Liver (tissue), 9 donors: ENCODE measurements around the gene IQSEC1. TPM values are rescaled to one million over a fixed set of nuclear protein-coding genes. Genes with fewer than 3 reads are reported as not detected.

Experiments used
- DNase-seq: peaks from one replicate; pipeline ENCODE4 v3.0.0-alpha.2; 2017; ENCODE audit warnings: low spot score
- H3K27ac ChIP-seq, 2 donors: one replicate each; pipeline ENCODE4 v1.7.0; 2013; ENCODE audit warnings: inconsistent platforms in 2 of 2, low read length in 2 of 2, control low read depth in 1 of 2, low read depth in 1 of 2, mild to moderate bottlenecking in 1 of 2
- H3K27me3 ChIP-seq, 4 donors: one replicate each; pipeline versions ENCODE4 v1.6.1 to v1.7.0; 2013; ENCODE audit warnings: low read length in 3 of 4, inconsistent platforms in 1 of 4, mild to moderate bottlenecking in 1 of 4, moderate library complexity in 1 of 4; ENCODE audit not compliant: control insufficient read depth in 4 of 4, insufficient read depth in 4 of 4
- H3K36me3 ChIP-seq, 4 donors: one replicate each; pipeline versions ENCODE4 v1.6.1 to v1.7.0; 2013; ENCODE audit warnings: low read length in 3 of 4, mild to moderate bottlenecking in 3 of 4, low read depth in 1 of 4, moderate library complexity in 1 of 4; ENCODE audit not compliant: control insufficient read depth in 4 of 4, insufficient read depth in 3 of 4
- H3K4me1 ChIP-seq, 4 donors: one replicate each; pipeline versions ENCODE4 v1.6.1 to v1.7.0; 2013; ENCODE audit warnings: low read length in 3 of 4, mild to moderate bottlenecking in 3 of 4, moderate library complexity in 1 of 4; ENCODE audit not compliant: control insufficient read depth in 4 of 4, insufficient read depth in 4 of 4
- H3K4me3 ChIP-seq, 3 donors: one replicate each; pipeline versions ENCODE4 v1.6.1 to v1.7.0; 2013; ENCODE audit warnings: low read length in 3 of 3, control low read depth in 1 of 3, low read depth in 1 of 3, mild to moderate bottlenecking in 1 of 3
- H3K9ac ChIP-seq, 2 donors: one replicate each; pipeline ENCODE4 v1.7.0; 2013; ENCODE audit warnings: low read length in 2 of 2, mild to moderate bottlenecking in 2 of 2, moderate library complexity in 2 of 2, control low read depth in 1 of 2, low read depth in 1 of 2
- H3K9me3 ChIP-seq, 4 donors: one replicate each; pipeline versions ENCODE4 v1.6.1 to v1.7.0; 2013; ENCODE audit warnings: low read length in 3 of 4; ENCODE audit not compliant: control insufficient read depth in 4 of 4
- EGR1 ChIP-seq, 2 donors: IDR thresholded peaks; 2 replicates each; pipeline ENCODE4 v1.6.1; 2016 to 2018; ENCODE audit warnings: antibody characterized with exemption in 2 of 2, low read depth in 2 of 2
- FOXA1 ChIP-seq: IDR thresholded peaks from 2 replicates; pipeline ENCODE4 v1.6.1; 2016; ENCODE audit warnings: antibody characterized with exemption
- GABPA ChIP-seq, 2 donors: IDR thresholded peaks in 1 of 2; conservative IDR thresholded peaks in 1 of 2; 2 replicates each; pipeline ENCODE4 v1.6.1; 2016; ENCODE audit warnings: antibody characterized with exemption in 2 of 2, mild to moderate bottlenecking in 1 of 2, moderate library complexity in 1 of 2
- JUND ChIP-seq, 2 donors: IDR thresholded peaks; 2 replicates each; pipeline ENCODE4 v1.6.1; 2016; ENCODE audit warnings: antibody characterized with exemption in 2 of 2
- NR2F2 ChIP-seq: IDR thresholded peaks from 2 replicates; pipeline ENCODE4 v1.6.1; 2016; ENCODE audit warnings: antibody characterized with exemption
- RAD21 ChIP-seq, 2 donors: IDR thresholded peaks; 2 replicates each; pipeline ENCODE4 v1.6.1; 2016; ENCODE audit warnings: antibody characterized with exemption in 2 of 2, mild to moderate bottlenecking in 2 of 2
- RXRA ChIP-seq, 2 donors: IDR thresholded peaks; 2 replicates each; pipeline ENCODE4 v1.6.1; 2017 to 2018; ENCODE audit warnings: antibody characterized with exemption in 2 of 2, mild to moderate bottlenecking in 1 of 2
- YY1 ChIP-seq: IDR thresholded peaks from 2 replicates; pipeline ENCODE4 v1.6.1; 2016; ENCODE audit warnings: antibody characterized with exemption, mild to moderate bottlenecking
- ZBTB33 ChIP-seq: IDR thresholded peaks from 2 replicates; pipeline ENCODE4 v1.6.1; 2016; ENCODE audit warnings: antibody characterized with exemption
- WGBS: extraction: QIAGEN DNeasy Blood & Tissue Kit; methylation state at CpG from one replicate; pipeline ENCODE4 v1.1.7; 2013; 5-methylcytosine and 5-hydroxymethylcytosine counted together
- polyA plus RNA-seq, 2 donors: library from polyadenylated mRNA; stranded (reverse) in 1 of 2; unstranded in 1 of 2; fragments of 200-250 nt in 1 of 2; fragments of >200 nt in 1 of 2; fragmentation: Nextera tagmentation in 1 of 2; extraction: Ambion mirVana in 1 of 2; gene quantifications; one replicate each; pipeline versions ENCODE4 v1.2.1 to v1.2.3, GENCODE V29; 2013 to 2015
- total RNA-seq, 2 donors: library from RNA; depleted of rRNA; stranded (reverse); fragments of >200 nt; gene quantifications; one replicate each; pipeline ENCODE4 v1.2.3, GENCODE V29; 2014
- TF ChIP-seq, protein P1 (sequence below): fragments of 150-350 bp; IDR thresholded peaks from 2 replicates; pipeline ENCODE4 v1.5.1; 2017; ENCODE audit warnings: improper control_type of control experiment, low read depth, low read length; ENCODE audit not compliant: missing input control
- TF ChIP-seq, protein P2 (sequence below): IDR thresholded peaks from 2 replicates; pipeline ENCODE4 v1.6.1; 2016; ENCODE audit warnings: antibody characterized with exemption
- TF ChIP-seq, protein P3 (sequence below): IDR thresholded peaks from 2 replicates; pipeline ENCODE4 v1.6.1; 2016; ENCODE audit warnings: antibody characterized with exemption, mild to moderate bottlenecking
- donor health status: healthy.
- donor health status: healthy.
- donor health status: healthy.
- donor health status: healthy.
- donor health status: healthy.

Gene IQSEC1
- total and polyA plus RNA-seq, 4 donors, result 12.7 to 56.0 (median 36.2) TPM

DNA sequence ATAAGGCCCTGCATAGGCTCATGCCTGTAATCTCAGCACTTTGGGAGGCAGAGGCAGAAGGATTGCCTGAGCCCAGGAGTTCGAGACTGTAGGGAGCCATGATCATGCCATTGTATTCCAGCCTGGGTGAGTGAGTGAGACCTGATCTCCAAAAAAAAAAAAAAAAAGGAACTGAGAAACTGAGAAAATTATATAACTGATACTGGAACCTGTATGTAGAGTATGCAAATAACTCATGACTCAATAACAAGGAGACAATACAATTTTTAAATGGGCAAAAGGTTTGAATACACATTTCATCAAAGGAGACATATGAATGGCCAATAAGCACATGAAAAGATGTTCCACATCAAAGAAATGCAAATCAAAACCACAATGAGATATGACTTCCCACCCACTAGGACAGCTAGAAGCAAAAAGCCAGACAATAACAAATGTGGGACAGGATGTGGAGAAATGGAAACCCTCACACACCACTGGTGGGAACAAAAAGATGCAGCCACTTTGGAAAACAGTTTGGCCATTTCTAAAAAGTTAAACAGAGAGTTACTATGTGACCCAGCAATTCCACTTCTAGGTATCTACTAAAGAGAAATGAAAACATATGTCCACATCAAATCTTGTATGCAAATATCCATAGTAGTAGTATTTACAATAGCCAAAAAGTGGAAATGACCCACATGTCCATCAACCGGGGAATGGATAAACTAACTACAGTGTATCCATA lies 70.7 kb downstream of the IQSEC1 start:
- no peak for DNase-seq
- no peak overlapping the region for H3K9ac ChIP-seq
- no peaks in the 10 kb centered on the region for H3K27me3 ChIP-seq
- no peak overlapping the region for H3K27ac ChIP-seq
- no peak for TF ChIP-seq RAD21 (IDR thresholded peaks at IDR 0.05)
- TF ChIP-seq RXRA (IDR thresholded peaks at IDR 0.05), result no peak
- no peak for TF ChIP-seq NR2F2
- no peak for TF ChIP-seq YY1
- no peak for TF ChIP-seq ZBTB33
- no peak for TF ChIP-seq EGR1 (IDR thresholded peaks at IDR 0.05; ENCODE audit: low read depth in 2 of 2)
- TF ChIP-seq, protein P1, sequence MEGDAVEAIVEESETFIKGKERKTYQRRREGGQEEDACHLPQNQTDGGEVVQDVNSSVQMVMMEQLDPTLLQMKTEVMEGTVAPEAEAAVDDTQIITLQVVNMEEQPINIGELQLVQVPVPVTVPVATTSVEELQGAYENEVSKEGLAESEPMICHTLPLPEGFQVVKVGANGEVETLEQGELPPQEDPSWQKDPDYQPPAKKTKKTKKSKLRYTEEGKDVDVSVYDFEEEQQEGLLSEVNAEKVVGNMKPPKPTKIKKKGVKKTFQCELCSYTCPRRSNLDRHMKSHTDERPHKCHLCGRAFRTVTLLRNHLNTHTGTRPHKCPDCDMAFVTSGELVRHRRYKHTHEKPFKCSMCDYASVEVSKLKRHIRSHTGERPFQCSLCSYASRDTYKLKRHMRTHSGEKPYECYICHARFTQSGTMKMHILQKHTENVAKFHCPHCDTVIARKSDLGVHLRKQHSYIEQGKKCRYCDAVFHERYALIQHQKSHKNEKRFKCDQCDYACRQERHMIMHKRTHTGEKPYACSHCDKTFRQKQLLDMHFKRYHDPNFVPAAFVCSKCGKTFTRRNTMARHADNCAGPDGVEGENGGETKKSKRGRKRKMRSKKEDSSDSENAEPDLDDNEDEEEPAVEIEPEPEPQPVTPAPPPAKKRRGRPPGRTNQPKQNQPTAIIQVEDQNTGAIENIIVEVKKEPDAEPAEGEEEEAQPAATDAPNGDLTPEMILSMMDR, result no peak
- TF ChIP-seq JUND (IDR thresholded peaks at IDR 0.05), result no peak
- TF ChIP-seq, protein P2, sequence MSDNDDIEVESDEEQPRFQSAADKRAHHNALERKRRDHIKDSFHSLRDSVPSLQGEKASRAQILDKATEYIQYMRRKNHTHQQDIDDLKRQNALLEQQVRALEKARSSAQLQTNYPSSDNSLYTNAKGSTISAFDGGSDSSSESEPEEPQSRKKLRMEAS, result no peak
- no peak for TF ChIP-seq FOXA1
- TF ChIP-seq GABPA (IDR thresholded peaks at IDR 0.05 in 1 of 2, conservative IDR thresholded peaks at IDR 0.05 in 1 of 2), result no peak
- TF ChIP-seq, protein P3, sequence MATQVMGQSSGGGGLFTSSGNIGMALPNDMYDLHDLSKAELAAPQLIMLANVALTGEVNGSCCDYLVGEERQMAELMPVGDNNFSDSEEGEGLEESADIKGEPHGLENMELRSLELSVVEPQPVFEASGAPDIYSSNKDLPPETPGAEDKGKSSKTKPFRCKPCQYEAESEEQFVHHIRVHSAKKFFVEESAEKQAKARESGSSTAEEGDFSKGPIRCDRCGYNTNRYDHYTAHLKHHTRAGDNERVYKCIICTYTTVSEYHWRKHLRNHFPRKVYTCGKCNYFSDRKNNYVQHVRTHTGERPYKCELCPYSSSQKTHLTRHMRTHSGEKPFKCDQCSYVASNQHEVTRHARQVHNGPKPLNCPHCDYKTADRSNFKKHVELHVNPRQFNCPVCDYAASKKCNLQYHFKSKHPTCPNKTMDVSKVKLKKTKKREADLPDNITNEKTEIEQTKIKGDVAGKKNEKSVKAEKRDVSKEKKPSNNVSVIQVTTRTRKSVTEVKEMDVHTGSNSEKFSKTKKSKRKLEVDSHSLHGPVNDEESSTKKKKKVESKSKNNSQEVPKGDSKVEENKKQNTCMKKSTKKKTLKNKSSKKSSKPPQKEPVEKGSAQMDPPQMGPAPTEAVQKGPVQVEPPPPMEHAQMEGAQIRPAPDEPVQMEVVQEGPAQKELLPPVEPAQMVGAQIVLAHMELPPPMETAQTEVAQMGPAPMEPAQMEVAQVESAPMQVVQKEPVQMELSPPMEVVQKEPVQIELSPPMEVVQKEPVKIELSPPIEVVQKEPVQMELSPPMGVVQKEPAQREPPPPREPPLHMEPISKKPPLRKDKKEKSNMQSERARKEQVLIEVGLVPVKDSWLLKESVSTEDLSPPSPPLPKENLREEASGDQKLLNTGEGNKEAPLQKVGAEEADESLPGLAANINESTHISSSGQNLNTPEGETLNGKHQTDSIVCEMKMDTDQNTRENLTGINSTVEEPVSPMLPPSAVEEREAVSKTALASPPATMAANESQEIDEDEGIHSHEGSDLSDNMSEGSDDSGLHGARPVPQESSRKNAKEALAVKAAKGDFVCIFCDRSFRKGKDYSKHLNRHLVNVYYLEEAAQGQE, result no peak
- peaks cover 0 to 2% (median 0%) of the 10 kb centered on the region in 4 donors for H3K36me3 ChIP-seq
- WGBS, result 86% methylated on average over 2 of the region's 2 CpGs
- no peaks in the 10 kb centered on the region for H3K9me3 ChIP-seq
- peaks cover 0 to 4% (median 0%) of the 10 kb centered on the region in 4 donors for H3K4me1 ChIP-seq
- H3K4me3 ChIP-seq, result no peak overlapping the region
